Measurements from ENCODE around the gene HTR3A.

Gene HTR3A

DNA sequence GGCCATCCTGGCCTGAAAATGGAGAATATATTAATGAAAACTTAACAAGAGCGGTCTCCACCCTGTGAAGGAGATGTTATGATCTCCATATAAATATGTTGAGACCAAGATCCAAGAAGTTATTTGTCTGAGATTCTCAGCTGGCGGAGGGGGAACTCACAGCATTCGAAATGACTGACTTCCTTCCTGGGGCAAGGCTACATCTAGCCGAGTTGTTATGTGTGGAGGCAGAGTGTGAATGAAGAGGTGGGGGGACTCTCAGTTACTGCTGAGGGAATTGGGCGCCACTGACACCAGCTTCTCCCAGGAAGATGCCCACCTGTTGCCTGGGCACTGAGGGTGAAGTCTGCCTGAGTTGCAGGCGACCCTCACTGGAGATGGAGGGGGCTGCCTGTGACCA lies 5.9 kb downstream of the HTR3A start:
- DNase-seq: no peak

- no peak for DNase-seq
Observed at GRCh38 chr11:113982306-113982705, 7.4 kb downstream of the HTR3A start.

- DNase-seq: no peak
Observed at GRCh38 chr11:113984781-113985180, 9.9 kb downstream of the HTR3A start.

- DNase-seq: no peak
Observed at GRCh38 chr11:113985906-113986305, 11.0 kb downstream of the HTR3A start.

DNA sequence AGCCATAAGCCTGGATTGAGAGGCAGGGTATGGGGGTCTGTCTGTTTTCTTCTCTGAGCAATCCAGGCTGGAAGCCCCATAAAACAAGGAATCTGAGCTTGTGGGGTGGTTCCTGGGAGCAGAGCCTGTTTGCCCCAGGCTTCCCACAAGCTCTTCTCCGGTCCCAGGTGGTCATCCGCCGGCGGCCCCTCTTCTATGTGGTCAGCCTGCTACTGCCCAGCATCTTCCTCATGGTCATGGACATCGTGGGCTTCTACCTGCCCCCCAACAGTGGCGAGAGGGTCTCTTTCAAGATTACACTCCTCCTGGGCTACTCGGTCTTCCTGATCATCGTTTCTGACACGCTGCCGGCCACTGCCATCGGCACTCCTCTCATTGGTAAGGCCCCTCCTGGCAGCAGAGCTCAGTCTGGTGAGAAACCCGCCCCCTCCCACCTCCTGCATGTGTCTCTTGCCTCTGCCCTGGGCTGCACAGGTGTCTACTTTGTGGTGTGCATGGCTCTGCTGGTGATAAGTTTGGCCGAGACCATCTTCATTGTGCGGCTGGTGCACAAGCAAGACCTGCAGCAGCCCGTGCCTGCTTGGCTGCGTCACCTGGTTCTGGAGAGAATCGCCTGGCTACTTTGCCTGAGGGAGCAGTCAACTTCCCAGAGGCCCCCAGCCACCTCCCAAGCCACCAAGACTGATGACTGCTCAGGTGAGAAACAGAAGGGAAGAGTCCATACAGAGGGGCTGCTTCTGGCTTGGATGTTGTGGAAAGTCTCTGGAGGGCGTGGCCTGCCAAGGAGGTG lies 11.6 kb downstream of the HTR3A start:
- no peak for DNase-seq

GRCh38 chr11:113989381-113989780 lies 14.5 kb downstream of the HTR3A start:
- DNase-seq: no peak

DNA sequence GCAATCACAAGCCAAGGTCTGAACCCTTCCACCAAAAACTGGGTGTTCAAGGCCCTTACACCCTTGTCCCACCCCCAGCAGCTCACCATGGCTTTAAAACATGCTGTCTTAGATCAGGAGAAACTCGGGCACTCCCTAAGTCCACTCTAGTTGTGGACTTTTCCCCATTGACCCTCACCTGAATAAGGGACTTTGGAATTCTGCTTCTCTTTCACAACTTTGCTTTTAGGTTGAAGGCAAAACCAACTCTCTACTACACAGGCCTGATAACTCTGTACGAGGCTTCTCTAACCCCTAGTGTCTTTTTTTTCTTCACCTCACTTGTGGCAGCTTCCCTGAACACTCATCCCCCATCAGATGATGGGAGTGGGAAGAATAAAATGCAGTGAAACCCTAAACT lies 15.0 kb downstream of the HTR3A start:
- DNase-seq: no peak

- DNase-seq: no peak
Observed at GRCh38 chr11:113991170-113991569, 16.3 kb downstream of the HTR3A start.

DNA sequence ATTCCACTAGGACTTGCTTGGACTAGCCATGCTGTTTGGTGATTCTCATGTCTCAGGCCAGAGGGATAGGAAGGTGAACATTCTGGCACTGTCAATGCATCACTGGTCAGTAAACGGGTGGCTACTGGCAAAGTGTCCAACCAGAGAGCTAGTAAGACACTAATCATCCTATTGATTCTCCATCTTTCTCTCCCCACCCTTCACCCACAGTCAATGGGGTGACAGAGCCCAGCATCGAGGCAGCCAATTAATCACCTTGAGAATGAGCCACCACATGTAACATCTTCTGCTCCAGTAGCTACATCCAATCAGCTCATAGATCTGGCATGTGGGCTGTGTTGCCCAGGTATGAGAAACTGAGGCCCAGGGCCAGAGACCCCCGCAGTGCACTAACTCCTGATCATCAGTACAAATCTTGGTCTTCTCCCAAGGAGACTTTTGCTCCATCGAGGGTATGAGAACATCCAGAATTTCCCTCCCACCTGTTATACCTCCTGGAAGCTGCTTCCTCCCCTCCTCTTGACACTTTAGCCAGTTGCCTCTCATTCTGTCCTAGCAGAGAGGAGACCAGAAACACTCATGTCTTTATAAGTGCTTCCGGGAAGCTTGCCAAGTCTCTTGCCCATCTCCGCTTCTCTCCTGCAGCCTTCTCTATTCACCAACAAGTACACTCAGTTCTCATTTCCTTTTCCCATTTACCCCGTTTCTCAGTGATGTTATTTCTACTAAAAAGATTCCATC lies 17.0 kb downstream of the HTR3A start:
- no peak for DNase-seq

DNA sequence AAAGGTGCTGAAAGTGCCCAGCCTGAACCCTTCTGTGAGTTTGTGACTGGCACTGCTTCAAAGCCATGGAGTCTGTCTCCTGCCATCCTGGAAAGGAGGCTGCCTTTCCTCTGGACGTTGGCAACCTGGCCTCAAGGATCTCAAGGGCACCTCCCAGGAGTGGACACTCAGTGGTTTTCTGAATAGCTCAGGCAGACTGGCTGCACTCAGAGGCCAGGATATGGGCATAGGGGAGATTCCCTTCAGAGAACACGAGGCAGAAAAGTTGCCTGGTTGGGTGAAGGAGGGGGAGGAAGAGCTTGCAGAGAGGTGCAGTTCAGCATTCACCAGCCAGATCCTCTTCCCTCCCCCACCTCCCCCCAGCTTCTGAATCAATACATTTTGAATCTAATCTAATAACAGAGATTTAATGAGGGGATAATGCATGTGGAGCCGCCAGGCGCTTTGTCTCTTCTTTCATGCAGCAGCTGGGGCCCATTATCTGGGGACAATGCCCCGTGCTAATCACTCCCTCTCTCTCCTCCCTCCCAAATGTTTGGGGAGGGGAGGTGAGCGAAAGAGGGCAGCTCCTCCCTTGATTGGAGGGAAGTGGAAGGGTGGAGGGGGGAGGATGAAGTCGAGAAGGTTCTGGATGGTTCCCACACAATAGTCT lies 17.7 kb downstream of the HTR3A start:
- peak; percentile 68 for DNase-seq

DNA sequence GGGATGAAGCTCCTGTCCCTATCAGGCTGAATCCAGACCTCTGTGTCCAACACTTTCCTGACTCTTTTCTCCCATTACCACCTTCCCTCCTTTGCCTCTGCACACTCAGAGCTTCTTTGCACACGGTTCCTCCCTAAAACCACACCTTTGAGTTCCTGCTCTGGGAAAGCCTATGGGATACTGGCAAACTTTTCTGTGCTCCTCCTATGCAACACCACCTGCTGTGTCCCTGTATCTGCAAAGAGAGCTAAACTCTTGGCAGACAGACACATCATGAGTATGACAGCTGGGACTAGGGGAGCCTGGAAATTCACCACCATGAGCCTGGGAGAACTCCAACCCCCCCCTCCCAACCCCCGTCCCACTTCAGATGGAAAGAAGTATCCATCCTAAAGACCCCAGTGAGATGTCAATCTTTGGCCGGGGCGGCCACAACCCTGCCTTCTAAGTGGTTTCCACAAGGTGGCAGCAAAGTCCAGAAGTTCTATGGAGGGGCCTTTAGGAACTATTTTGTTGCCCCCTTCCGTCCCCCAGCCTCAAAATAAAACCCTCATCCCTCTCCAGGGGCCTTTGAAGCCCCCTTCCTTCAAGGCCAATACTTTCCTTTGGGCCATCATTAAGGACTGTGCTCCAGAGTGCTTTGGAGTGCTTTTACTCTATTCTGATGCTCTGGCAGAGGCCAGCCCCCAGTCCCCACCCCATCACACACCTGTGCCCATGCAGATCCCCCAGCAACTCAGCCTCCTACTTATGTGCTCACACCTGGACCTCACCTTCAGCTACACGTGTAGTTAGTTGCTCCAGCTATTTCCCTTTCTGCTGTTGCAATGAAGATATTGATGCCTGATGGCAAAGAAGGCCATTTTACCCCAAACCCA lies 19.4 kb downstream of the HTR3A start:
- DNase-seq: no peak

- no peak for DNase-seq
Observed at GRCh38 chr11:113997473-113997872, 22.6 kb downstream of the HTR3A start.

GRCh38 chr11:113998574-113998973 lies 23.7 kb downstream of the HTR3A start:
- no peak for DNase-seq

DNA sequence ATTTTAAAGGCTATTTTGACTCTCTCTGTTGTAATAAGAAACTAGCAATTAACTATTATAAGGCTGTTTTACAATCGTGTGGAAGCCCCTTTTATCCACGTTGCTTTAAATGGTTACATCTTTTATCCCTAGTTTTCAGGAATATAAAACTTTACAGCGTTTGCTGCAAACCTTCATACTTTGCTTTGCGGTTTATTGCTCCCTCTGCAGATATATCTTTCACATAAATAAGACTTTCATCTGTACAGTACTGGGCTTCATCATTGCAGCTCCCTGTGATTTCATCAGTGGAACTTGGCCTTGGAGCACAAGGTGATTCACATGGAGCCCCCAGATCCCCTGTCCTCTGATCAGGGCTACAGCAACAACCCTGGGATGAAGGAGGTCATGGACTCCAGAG lies 25.6 kb downstream of the HTR3A start:
- no peak for DNase-seq

DNA sequence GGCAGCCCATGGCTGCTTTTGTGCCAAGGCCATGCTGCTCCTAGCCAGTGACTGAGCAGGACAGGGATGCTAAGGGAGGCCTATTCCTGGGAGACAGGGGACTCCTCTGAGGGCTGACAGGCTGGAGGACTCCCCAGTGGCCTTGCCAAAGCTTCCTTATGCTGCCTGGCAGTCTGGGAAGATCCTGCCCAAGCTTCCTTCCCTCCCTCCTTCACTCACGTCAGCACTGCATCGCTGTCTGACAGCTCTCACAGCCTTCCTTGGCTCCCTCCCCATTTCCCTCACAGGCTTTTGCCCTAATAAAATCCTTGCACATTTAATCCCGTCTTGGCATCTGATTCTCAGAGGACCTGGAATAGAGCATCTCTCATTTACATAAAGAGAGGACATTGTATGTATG lies 26.5 kb downstream of the HTR3A start:
- no peak for DNase-seq

DNA sequence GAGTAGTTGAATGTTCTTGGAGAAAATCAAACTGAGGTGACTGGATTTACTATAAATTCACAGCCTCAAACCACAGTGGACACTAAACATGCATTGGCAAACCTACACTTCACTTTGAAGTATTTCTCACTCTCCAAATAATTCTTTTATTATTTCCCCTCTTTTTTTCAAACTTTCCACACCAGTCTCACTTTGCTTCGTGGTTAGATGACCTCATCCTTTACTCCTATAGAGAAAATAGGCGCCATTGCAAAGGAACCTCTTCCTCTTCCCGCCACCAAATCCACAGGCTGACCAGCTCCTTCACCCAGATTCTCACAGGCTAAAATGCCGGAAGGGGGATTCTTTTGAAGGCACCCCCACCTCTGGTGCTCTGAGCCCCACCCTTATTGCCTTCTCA lies 33.4 kb downstream of the HTR3A start:
- no peak for DNase-seq

GRCh38 chr11:114010931-114011330 lies 36.0 kb downstream of the HTR3A start:
- DNase-seq: no peak

DNA sequence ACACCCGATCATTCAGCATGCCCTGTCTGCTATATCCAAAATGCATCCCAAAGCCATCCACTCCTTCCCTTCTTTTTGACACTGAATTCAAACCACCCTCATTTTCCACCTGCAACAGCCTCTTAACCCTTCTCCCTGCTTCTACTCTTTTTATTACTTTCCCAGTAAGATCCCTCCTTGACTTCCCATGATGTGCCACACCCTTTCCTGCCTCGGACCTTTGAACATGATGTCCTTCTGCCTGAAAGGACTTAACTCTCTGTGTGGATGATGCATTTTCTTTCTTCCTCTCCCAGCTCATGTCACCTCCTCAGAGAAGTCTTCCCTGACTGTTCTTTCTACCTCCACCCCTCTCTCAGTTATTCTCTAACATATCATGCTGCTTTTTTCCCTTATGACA lies 36.5 kb downstream of the HTR3A start:
- DNase-seq: no peak

- no peak for DNase-seq
Observed at GRCh38 chr11:114015117-114015516, 40.2 kb downstream of the HTR3A start.

GRCh38 chr11:114016986-114017385 lies 42.1 kb downstream of the HTR3A start:
- DNase-seq: no peak

- DNase-seq: no peak
Observed at GRCh38 chr11:114017723-114018122, 42.8 kb downstream of the HTR3A start.

- no peak for DNase-seq
Observed at GRCh38 chr11:114019046-114019445, 44.1 kb downstream of the HTR3A start.

DNA sequence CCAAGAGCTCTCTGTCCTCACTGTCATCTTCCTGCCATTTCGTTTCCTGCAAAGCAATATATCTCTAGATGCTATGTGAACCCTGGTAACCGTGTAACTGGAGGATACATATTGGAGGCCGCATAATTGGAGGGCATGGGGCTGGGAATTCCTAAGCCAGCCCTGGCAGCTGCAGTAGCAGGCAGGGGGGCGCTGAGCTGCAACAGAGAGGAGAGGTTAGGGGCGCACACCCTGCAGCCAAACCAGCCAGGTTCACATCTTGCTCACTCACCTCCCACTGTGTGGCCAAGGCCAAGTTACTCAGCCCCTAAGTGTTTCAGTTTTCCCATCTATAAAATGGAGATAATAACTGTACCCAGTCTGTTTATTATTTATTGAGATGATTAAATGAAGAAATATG lies 44.7 kb downstream of the HTR3A start:
- no peak for DNase-seq

All from NCI-H1436 treated with DMSO at 0.1 percent for 48 hours (cell line).